Sigmoid colon (tissue), 4 donors: Measurements from ENCODE around the gene U2SURP.

Experiments used
- CTCF ChIP-seq, 4 experiments: fragments of 450-650 bp in 3 of 4; fragments of 200-600 bp in 1 of 4; IDR thresholded peaks; one replicate each; pipeline ENCODE4 v1.5.1; 2016 to 2019; ENCODE audit warnings: antibody characterized with exemption in 4 of 4, mild to moderate bottlenecking in 3 of 4, moderate library complexity in 2 of 4
- EP300 ChIP-seq, 4 donors: sonication (generic); formaldehyde crosslinking; IDR thresholded peaks; one replicate each; pipeline ENCODE4 v1.6.1; 2017; ENCODE audit warnings: antibody characterized with exemption in 4 of 4
- POLR2A ChIP-seq, 2 donors: fragments of 450-650 bp; IDR thresholded peaks; one replicate each; pipeline ENCODE4 v1.6.1; 2016; ENCODE audit warnings: antibody characterized with exemption in 2 of 2, mild to moderate bottlenecking in 2 of 2, moderate library complexity in 2 of 2
- POLR2AphosphoS5 ChIP-seq, 4 donors: sonication (generic); formaldehyde crosslinking; IDR thresholded peaks; one replicate each; pipeline ENCODE4 v1.6.1; 2017; ENCODE audit warnings: antibody characterized with exemption in 4 of 4

- TF ChIP-seq CTCF (IDR thresholded peaks at IDR 0.05) (no peak), POLR2A (IDR thresholded peaks at IDR 0.05) (no peak), POLR2AphosphoS5 (IDR thresholded peaks at IDR 0.05) (peak in 1 of 4 donors; percentile 4), EP300 (IDR thresholded peaks at IDR 0.05) (no peak)
Measured at GRCh38 chr3:143065364-143065763, 64.0 kb downstream of the U2SURP start.
